Lung microvascular endothelial cell (primary cell): ENCODE measurements around the gene DACH2. TPM values are rescaled to one million over a fixed set of nuclear protein-coding genes. Genes with fewer than 3 reads are reported as not detected.
A peak's percentile ranks its signal among the peaks of the same experiment; 100 is the strongest.

Experiments used
- DNase-seq, 2 donors: peaks; one replicate each; pipeline versions ENCODE4 v3.0.0 to v3.0.0-alpha.2; 2010; ENCODE audit warnings: low read depth in 2 of 2
- total RNA-seq: library from RNA; depleted of rRNA; stranded (reverse); fragments of >200 nt; gene quantifications from 2 replicates; pipeline ENCODE4 v1.2.1, GENCODE V29; 2014

DACH2 gene
- total RNA-seq, 1 donor from 2014 or later, result not detected

DNA sequence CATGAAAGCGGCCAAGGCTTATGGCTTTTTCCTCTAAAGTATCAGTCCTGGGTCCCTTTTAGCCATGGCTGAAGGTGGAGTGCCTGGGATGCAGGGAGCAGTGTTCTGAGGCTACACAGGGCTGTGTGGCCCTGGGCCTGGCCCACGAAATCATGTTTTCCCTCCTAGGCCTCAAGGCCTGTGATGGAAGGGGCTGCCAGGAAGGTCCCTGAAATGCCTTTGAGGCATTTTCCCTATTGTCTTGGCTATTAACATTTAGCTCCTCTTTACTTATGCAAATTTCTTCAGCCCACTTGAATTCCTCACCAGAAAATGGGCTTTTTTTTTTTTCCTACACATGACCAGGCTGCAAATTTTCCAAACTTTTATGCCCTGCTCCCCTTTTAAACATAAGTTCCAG is 657.0 kb downstream of the DACH2 start:
- no peak for DNase-seq

DNA sequence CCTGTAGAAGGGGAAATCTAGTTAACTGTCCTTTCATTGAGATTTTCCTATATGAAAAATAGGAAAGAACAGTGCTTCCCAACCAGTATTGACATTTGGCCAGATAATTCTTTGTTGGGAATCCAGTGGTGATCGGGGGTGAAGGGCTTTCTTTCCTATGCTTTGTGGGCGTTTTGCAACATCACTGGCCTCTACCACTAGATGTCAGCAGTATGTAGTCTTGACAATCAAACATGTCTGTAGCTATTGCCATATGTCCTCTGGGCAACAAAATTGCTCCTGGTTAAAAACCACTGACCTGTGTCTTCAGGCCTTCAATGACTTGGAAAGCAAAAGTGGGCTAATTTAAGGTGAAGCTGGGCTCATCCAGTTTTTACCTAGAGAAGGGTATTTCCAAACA is 658.5 kb downstream of the DACH2 start:
- DNase-seq, result peak; percentile 1 to 29

DNA sequence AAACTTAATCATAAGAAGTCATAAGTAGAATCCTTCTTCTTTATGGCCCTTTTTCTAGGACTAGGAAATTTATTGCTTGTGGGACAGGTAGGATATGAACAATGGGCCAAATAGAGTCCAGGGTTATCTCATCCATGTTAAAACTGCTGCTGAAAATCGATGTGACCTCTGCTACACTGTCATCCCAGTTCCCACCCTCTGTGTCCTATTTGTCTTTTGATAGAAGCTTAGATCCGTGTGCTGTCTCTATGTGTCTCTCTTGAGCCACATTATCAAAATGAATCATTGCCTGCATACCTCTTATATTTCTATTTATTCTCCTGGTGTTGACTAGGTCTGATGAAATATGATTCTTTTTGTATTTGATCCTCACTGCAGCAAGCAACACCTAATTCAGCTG is 661.4 kb downstream of the DACH2 start:
- no peak for DNase-seq

DNA sequence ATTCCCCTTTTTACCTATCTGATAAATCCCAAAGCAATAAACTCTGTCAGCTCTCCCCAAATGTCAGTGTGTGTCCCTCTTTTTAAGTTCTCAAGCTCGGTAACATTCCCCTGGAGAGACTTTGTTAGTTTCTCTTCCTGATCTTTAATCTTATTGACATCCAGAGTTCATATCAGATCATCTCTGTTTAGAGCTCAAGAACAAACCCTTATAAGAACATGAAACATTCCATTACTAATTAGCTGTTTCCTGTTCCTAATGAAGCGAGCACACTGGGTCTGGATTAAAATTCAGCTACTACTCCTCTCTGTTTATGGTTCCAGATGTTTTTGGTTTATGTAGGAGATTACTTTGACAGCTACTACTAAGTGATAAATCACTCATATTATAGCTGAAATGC is 681.5 kb downstream of the DACH2 start:
- no peak for DNase-seq

DNA sequence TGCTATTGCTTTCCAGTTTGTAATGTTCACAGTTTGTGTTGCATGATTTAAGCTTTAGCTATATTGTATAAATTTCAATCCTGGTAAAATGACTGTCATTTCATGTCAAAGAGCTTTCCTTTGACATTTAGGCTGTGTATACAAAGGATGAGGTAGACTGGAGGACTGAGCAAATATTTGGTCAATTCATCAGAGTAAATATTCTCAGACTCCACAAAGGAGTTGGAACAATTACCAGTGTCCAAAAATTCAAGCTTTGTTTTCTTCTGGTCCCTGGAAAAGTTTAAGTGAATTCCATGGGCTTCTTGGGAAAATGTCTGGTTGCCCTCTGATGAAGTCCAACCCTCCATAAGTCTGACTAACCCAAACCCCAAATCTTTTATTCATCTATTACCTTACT is 682.4 kb downstream of the DACH2 start:
- DNase-seq, result no peak

DNA sequence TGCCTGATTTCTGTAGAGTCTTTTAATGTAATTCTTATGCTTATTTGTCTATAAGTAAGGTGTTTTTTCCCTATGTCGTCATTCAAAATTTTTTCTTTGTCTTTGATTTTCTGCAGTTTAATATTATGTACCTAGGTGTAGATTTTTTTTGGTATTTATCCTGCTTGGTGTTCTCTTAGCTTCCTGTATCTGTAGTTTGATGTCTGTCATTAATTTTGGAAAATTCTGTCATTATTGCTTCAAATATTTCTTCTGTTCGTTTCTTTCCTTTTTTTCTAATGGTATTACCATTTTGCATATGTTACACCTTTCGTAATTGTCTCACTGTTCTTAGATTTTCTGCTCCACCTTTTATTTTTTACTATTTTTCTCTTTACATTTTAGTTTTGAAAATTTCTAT is 696.9 kb downstream of the DACH2 start:
- no peak for DNase-seq

Other genes starting within 250 kb of the DACH2 start
- gene CHM, start 100.9 kb upstream of the DACH2 start, total RNA-seq, result 14.6 and 20.2 TPM in 2 replicates